ENCODE measurements around the gene MAP2K1. TPM values are rescaled to one million over a fixed set of nuclear protein-coding genes. Genes with fewer than 3 reads are reported as not detected.

Gene MAP2K1
- total and polyA plus RNA-seq, 9 of the 15 experiments (the other 6 are each of a cell fraction or from before 2014, with no cell fraction given): 7.5 to 58.3 (median 30.0) TPM

DNA sequence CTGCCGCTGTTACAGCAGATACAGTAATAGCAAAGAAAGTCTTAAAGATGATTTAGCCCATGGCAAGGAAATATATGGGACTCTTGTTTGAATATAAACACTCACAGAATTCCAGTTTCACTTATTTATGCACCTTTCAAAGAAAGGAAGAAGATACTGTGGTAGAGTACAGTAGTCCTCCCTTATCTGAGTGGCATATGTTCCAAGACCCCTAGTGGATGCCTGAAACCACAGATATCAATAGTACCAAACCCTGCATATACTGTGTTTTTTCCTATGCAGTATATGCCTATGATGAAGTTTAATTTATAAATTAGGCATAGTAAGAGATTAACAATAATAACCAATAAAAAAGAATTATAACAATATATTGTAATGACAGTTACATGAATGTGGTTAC lies 8.2 kb downstream of the MAP2K1 start:
- intact Hi-C loops (cut with micrococcal nuclease): no loop called here
- BruUV-seq (replicated peaks): no TSS peak
- H3K27me3 ChIP-seq (ENCODE audit: control insufficient read depth in 2 of 2, insufficient read depth in 2 of 2, low read length in 2 of 2): no peaks in the 10 kb centered on the region
- FAIRE-seq (no peak), ATAC-seq (peak; percentile 70), DNase-seq (ENCODE audit: extremely low read depth in 1 of 4, low spot score in 3 of 4) (no peak)
- no peak overlapping the region for H3K4me2 ChIP-seq (ENCODE audit: insufficient read depth, low read length)
- no peak overlapping the region for H3K27ac ChIP-seq (ENCODE audit: extremely low read depth, low read depth, low read length)
- ChIA-PET CTCF (ENCODE audit: low intra/inter-chr PET ratio) (no interaction called here), POLR2A (no interaction called here)
- no peaks in the 10 kb centered on the region for H3K9me1 ChIP-seq (ENCODE audit: control insufficient read depth, insufficient read depth, low read length)
- no peak overlapping the region for H3K4me3 ChIP-seq
- H4K20me1 ChIP-seq (replicated peaks; ENCODE audit: control insufficient read depth, insufficient read depth, low read length): peaks cover 7% of the 10 kb centered on the region
- TF ChIP-seq, protein P1, sequence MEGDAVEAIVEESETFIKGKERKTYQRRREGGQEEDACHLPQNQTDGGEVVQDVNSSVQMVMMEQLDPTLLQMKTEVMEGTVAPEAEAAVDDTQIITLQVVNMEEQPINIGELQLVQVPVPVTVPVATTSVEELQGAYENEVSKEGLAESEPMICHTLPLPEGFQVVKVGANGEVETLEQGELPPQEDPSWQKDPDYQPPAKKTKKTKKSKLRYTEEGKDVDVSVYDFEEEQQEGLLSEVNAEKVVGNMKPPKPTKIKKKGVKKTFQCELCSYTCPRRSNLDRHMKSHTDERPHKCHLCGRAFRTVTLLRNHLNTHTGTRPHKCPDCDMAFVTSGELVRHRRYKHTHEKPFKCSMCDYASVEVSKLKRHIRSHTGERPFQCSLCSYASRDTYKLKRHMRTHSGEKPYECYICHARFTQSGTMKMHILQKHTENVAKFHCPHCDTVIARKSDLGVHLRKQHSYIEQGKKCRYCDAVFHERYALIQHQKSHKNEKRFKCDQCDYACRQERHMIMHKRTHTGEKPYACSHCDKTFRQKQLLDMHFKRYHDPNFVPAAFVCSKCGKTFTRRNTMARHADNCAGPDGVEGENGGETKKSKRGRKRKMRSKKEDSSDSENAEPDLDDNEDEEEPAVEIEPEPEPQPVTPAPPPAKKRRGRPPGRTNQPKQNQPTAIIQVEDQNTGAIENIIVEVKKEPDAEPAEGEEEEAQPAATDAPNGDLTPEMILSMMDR (IDR thresholded peaks at IDR 0.05 in 2 of 3, conservative IDR thresholded peaks at IDR 0.05 in 1 of 3; ENCODE audit: insufficient read depth in 2 of 3, low read depth in 1 of 3, low read length in 3 of 3): peak in 1 of 3 experiments; percentile 12; a peak in 1 of 6 replicates
- TF ChIP-seq ZNF583 (CRISPR knock-in tag; IDR thresholded peaks at IDR 0.05): no peak
- peaks cover 54% of the 10 kb centered on the region; the same call in 2 of the 3 replicates for H3K36me3 ChIP-seq (ENCODE audit: control insufficient read depth, insufficient read depth, low read length)
- no peak overlapping the region for H3K9ac ChIP-seq (ENCODE audit: insufficient read depth in 1 of 2, low read depth in 2 of 2, low read length in 2 of 2)
- H3K79me2 ChIP-seq (ENCODE audit: control insufficient read depth, insufficient read depth, low read length): peaks cover 85% of the 10 kb centered on the region
- H3K4me1 ChIP-seq (replicated peaks in 1 of 2; ENCODE audit: control insufficient read depth in 2 of 2, insufficient read depth in 2 of 2, low read length in 2 of 2): peaks cover 5 to 17% of the 10 kb centered on the region in 2 experiments; a peak in 3 of 5 replicates
- no peak overlapping the region for H2AFZ ChIP-seq (ENCODE audit: low read depth, low read length)
- in situ Hi-C loops (cut with MboI): no loop called here
- H3K9me3 ChIP-seq (replicated peaks; ENCODE audit: control insufficient read depth, insufficient read depth, low read depth, low read length): no peaks in the 10 kb centered on the region
- whole genome bisulfite sequencing (ENCODE audit: insufficient coverage, low coverage, missing lambda C conversion rate): 100% methylated on average over 1 of the region's 1 CpG

DNA sequence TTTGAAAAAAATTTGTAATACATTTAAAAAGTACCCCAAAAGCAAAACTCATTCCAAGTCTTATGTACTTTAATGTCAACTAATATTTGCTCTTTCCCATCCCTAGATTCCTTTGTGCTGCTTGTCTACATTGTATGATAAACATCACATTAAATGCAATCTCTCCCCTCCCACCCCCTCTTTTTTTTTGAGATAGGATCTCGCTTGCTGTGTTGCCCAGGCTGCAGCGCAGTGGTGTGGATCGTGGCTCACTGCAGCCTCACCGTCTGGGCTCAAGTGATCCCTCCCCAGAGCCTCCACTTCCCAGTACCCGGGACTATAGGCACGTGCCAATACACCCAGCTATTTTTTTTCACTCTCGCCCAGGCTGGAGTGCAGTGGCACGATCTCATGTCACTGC lies 12.6 kb downstream of the MAP2K1 start:
- ChIA-PET CTCF (ENCODE audit: low intra/inter-chr PET ratio) (no interaction called here), POLR2A (no interaction called here)
- TF ChIP-seq, protein P2, sequence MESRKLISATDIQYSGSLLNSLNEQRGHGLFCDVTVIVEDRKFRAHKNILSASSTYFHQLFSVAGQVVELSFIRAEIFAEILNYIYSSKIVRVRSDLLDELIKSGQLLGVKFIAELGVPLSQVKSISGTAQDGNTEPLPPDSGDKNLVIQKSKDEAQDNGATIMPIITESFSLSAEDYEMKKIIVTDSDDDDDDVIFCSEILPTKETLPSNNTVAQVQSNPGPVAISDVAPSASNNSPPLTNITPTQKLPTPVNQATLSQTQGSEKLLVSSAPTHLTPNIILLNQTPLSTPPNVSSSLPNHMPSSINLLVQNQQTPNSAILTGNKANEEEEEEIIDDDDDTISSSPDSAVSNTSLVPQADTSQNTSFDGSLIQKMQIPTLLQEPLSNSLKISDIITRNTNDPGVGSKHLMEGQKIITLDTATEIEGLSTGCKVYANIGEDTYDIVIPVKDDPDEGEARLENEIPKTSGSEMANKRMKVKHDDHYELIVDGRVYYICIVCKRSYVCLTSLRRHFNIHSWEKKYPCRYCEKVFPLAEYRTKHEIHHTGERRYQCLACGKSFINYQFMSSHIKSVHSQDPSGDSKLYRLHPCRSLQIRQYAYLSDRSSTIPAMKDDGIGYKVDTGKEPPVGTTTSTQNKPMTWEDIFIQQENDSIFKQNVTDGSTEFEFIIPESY (CRISPR knock-in tag; IDR thresholded peaks at IDR 0.05): no peak
- TF ChIP-seq ZNF311 (CRISPR knock-in tag; IDR thresholded peaks at IDR 0.05) (no peak), HMG20A (CRISPR knock-in tag; conservative IDR thresholded peaks at IDR 0.05) (no peak), RBM39 (optimal IDR thresholded peaks at IDR 0.05; ENCODE audit: low read depth, low read length) (no peak), RFX7 (CRISPR knock-in tag; IDR thresholded peaks at IDR 0.05) (no peak)
- no peak overlapping the region for H3K4me3 ChIP-seq
- H2AFZ ChIP-seq (ENCODE audit: low read depth, low read length): no peak overlapping the region
- H3K27ac ChIP-seq (ENCODE audit: extremely low read depth, low read depth, low read length): no peak overlapping the region
- DNase-seq (ENCODE audit: extremely low read depth in 1 of 4, low spot score in 3 of 4) (no peak), FAIRE-seq (no peak), ATAC-seq (no peak)
- peaks cover 86% of the 10 kb centered on the region for H3K79me2 ChIP-seq (ENCODE audit: control insufficient read depth, insufficient read depth, low read length)
- no peak overlapping the region for H3K9ac ChIP-seq (ENCODE audit: insufficient read depth in 1 of 2, low read depth in 2 of 2, low read length in 2 of 2)
- H4K20me1 ChIP-seq (replicated peaks; ENCODE audit: control insufficient read depth, insufficient read depth, low read length): peaks cover 7% of the 10 kb centered on the region
- intact Hi-C loops (cut with micrococcal nuclease): no loop called here
- WGBS (ENCODE audit: insufficient coverage, low coverage, missing lambda C conversion rate): 68% methylated on average over 8 of the region's 8 CpGs
- no peaks in the 10 kb centered on the region for H3K9me1 ChIP-seq (ENCODE audit: control insufficient read depth, insufficient read depth, low read length)
- no peaks in the 10 kb centered on the region for H3K9me3 ChIP-seq (replicated peaks; ENCODE audit: control insufficient read depth, insufficient read depth, low read depth, low read length)
- in situ Hi-C loops (cut with MboI): no loop called here
- H3K4me2 ChIP-seq (ENCODE audit: insufficient read depth, low read length): no peak overlapping the region
- H3K27me3 ChIP-seq (ENCODE audit: control insufficient read depth in 2 of 2, insufficient read depth in 2 of 2, low read length in 2 of 2): no peaks in the 10 kb centered on the region
- H3K36me3 ChIP-seq (ENCODE audit: control insufficient read depth, insufficient read depth, low read length): peaks cover 34% of the 10 kb centered on the region
- peaks cover 0 to 3% of the 10 kb centered on the region in 2 experiments; a peak in 3 of 5 replicates for H3K4me1 ChIP-seq (replicated peaks in 1 of 2; ENCODE audit: control insufficient read depth in 2 of 2, insufficient read depth in 2 of 2, low read length in 2 of 2)
- BruUV-seq (replicated peaks): no TSS peak
